Ishikawa (cell line): Measurements from ENCODE around the gene KCNJ8.

ENCODE experiments used
- CREB1 ChIP-seq: IDR thresholded peaks from 2 replicates; pipeline ENCODE4 v1.6.1; 2012; ENCODE audit warnings: low read depth
- TEAD4 ChIP-seq: IDR thresholded peaks from 2 replicates; pipeline ENCODE4 v1.6.1; 2012
- YY1 ChIP-seq: IDR thresholded peaks from 2 replicates; pipeline ENCODE4 v1.6.1; 2012; ENCODE audit warnings: low read depth
- TF ChIP-seq, protein P1 (sequence below): IDR thresholded peaks from 2 replicates; pipeline ENCODE4 v1.6.1; 2012; ENCODE audit warnings: low read depth, mild to moderate bottlenecking

GRCh38 chr12:21766403-21766802 is 8.1 kb downstream of the KCNJ8 start:
- TF ChIP-seq TEAD4 (no peak), CREB1 (no peak), YY1 (no peak)
- TF ChIP-seq, protein P1, sequence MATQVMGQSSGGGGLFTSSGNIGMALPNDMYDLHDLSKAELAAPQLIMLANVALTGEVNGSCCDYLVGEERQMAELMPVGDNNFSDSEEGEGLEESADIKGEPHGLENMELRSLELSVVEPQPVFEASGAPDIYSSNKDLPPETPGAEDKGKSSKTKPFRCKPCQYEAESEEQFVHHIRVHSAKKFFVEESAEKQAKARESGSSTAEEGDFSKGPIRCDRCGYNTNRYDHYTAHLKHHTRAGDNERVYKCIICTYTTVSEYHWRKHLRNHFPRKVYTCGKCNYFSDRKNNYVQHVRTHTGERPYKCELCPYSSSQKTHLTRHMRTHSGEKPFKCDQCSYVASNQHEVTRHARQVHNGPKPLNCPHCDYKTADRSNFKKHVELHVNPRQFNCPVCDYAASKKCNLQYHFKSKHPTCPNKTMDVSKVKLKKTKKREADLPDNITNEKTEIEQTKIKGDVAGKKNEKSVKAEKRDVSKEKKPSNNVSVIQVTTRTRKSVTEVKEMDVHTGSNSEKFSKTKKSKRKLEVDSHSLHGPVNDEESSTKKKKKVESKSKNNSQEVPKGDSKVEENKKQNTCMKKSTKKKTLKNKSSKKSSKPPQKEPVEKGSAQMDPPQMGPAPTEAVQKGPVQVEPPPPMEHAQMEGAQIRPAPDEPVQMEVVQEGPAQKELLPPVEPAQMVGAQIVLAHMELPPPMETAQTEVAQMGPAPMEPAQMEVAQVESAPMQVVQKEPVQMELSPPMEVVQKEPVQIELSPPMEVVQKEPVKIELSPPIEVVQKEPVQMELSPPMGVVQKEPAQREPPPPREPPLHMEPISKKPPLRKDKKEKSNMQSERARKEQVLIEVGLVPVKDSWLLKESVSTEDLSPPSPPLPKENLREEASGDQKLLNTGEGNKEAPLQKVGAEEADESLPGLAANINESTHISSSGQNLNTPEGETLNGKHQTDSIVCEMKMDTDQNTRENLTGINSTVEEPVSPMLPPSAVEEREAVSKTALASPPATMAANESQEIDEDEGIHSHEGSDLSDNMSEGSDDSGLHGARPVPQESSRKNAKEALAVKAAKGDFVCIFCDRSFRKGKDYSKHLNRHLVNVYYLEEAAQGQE: no peak
